ENCODE results near the gene NECAB2.

The NECAB2 gene

GRCh38 chr16:83954577-83955016 is 13.4 kb upstream of the NECAB2 start:
- ATAC-seq (no peak), DNase-seq (no peak)
- Mint-ChIP-seq H3K27me3 (peaks cover 28% of the 10 kb centered on the region), H3K27ac (no peak overlapping the region), H3K4me1 (peaks cover 32% of the 10 kb centered on the region), H3K4me3 (peak overlapping the region in 1 of 2 donors; percentile 88), H3K9me3 (no peaks in the 10 kb centered on the region)

GRCh38 chr16:83955218-83956130 is 12.6 kb upstream of the NECAB2 start:
- Mint-ChIP-seq H3K27me3 (peaks cover 28% of the 10 kb centered on the region), H3K4me3 (no peak overlapping the region), H3K4me1 (peaks cover 32% of the 10 kb centered on the region), H3K27ac (no peak overlapping the region), H3K9me3 (no peaks in the 10 kb centered on the region)
- no peak for DNase-seq
- no peak for ATAC-seq

GRCh38 chr16:83956336-83957289 is 11.4 kb upstream of the NECAB2 start:
- H3K27ac Mint-ChIP-seq: no peak overlapping the region
- H3K27me3 Mint-ChIP-seq: peaks cover 28% of the 10 kb centered on the region
- no peak overlapping the region for H3K4me3 Mint-ChIP-seq
- DNase-seq (peak; percentile 75 to 77), ATAC-seq (peak; percentile 52)
- H3K9me3 Mint-ChIP-seq: no peaks in the 10 kb centered on the region
- peaks cover 32% of the 10 kb centered on the region for H3K4me1 Mint-ChIP-seq

- Mint-ChIP-seq H3K27me3 (peaks cover 28% of the 10 kb centered on the region), H3K4me1 (peaks cover 29% of the 10 kb centered on the region), H3K27ac (no peak overlapping the region), H3K9me3 (no peaks in the 10 kb centered on the region), H3K4me3 (no peak overlapping the region)
- ATAC-seq: no peak
- DNase-seq: no peak
These were observed 10.7 kb upstream of the NECAB2 start for GRCh38 chr16:83957296-83957855.

- no peaks in the 10 kb centered on the region for H3K9me3 Mint-ChIP-seq
- H3K4me1 Mint-ChIP-seq: peaks cover 20% of the 10 kb centered on the region
- ATAC-seq: no peak
- no peak overlapping the region for H3K4me3 Mint-ChIP-seq
- no peak overlapping the region for H3K27ac Mint-ChIP-seq
- H3K27me3 Mint-ChIP-seq: peaks cover 28% of the 10 kb centered on the region
- DNase-seq: no peak
These were observed 9.8 kb upstream of the NECAB2 start for GRCh38 chr16:83958137-83958845.

GRCh38 chr16:83958846-83959565 is 9.0 kb upstream of the NECAB2 start:
- no peak overlapping the region for H3K4me3 Mint-ChIP-seq
- H3K27me3 Mint-ChIP-seq: peaks cover 24% of the 10 kb centered on the region
- H3K27ac Mint-ChIP-seq: no peak overlapping the region
- no peaks in the 10 kb centered on the region for H3K9me3 Mint-ChIP-seq
- no peak for ATAC-seq
- no peak for DNase-seq
- H3K4me1 Mint-ChIP-seq: peaks cover 12% of the 10 kb centered on the region

GRCh38 chr16:83959656-83960434 is 8.2 kb upstream of the NECAB2 start:
- H3K4me3 Mint-ChIP-seq: no peak overlapping the region
- no peaks in the 10 kb centered on the region for H3K9me3 Mint-ChIP-seq
- DNase-seq (no peak), ATAC-seq (no peak)
- peaks cover 5% of the 10 kb centered on the region for H3K4me1 Mint-ChIP-seq
- H3K27ac Mint-ChIP-seq: no peak overlapping the region
- H3K27me3 Mint-ChIP-seq: peaks cover 15% of the 10 kb centered on the region

- peaks cover 5% of the 10 kb centered on the region for H3K4me1 Mint-ChIP-seq
- H3K4me3 Mint-ChIP-seq: no peak overlapping the region
- H3K9me3 Mint-ChIP-seq: no peaks in the 10 kb centered on the region
- no peak for DNase-seq
- H3K27ac Mint-ChIP-seq: no peak overlapping the region
- peaks cover 7% of the 10 kb centered on the region for H3K27me3 Mint-ChIP-seq
- no peak for ATAC-seq
These were observed 7.4 kb upstream of the NECAB2 start for GRCh38 chr16:83960521-83961249.

GRCh38 chr16:83961591-83961990 is 6.5 kb upstream of the NECAB2 start:
- no peaks in the 10 kb centered on the region for H3K9me3 Mint-ChIP-seq
- H3K27me3 Mint-ChIP-seq: no peaks in the 10 kb centered on the region
- DNase-seq (no peak), ATAC-seq (peak; percentile 10)
- H3K4me3 Mint-ChIP-seq: no peak overlapping the region
- H3K4me1 Mint-ChIP-seq: peaks cover 5% of the 10 kb centered on the region
- H3K27ac Mint-ChIP-seq: no peak overlapping the region

- no peak for ATAC-seq
- Mint-ChIP-seq H3K4me1 (peaks cover 6% of the 10 kb centered on the region), H3K4me3 (no peak overlapping the region), H3K9me3 (no peaks in the 10 kb centered on the region), H3K27ac (no peak overlapping the region), H3K27me3 (peaks cover 8% of the 10 kb centered on the region)
- DNase-seq: no peak
These were observed 4.5 kb upstream of the NECAB2 start for GRCh38 chr16:83963277-83964119.

GRCh38 chr16:83964684-83965443 is 3.2 kb upstream of the NECAB2 start:
- H3K27me3 Mint-ChIP-seq: peaks cover 20% of the 10 kb centered on the region
- no peaks in the 10 kb centered on the region for H3K9me3 Mint-ChIP-seq
- DNase-seq (no peak), ATAC-seq (peak; percentile 24)
- no peak overlapping the region for H3K4me3 Mint-ChIP-seq
- peaks cover 14% of the 10 kb centered on the region for H3K4me1 Mint-ChIP-seq
- H3K27ac Mint-ChIP-seq: no peak overlapping the region

- DNase-seq (no peak), ATAC-seq (no peak)
- Mint-ChIP-seq H3K4me1 (peaks cover 17% of the 10 kb centered on the region), H3K27me3 (peaks cover 27% of the 10 kb centered on the region), H3K4me3 (no peak overlapping the region), H3K27ac (no peak overlapping the region), H3K9me3 (no peaks in the 10 kb centered on the region)
These were observed 2.4 kb upstream of the NECAB2 start for GRCh38 chr16:83965444-83966152.

Data from stimulated activated naive CD8-positive, alpha-beta T cell treated with anti-CD3 and anti-CD28 coated beads, Interleukin-15, amount 100 ng/mL, for 72 hours (primary cell).